ENCODE measurements around the gene APOD.
A peak's percentile ranks its signal among the peaks of the same experiment; 100 is the strongest.

The APOD gene

DNA sequence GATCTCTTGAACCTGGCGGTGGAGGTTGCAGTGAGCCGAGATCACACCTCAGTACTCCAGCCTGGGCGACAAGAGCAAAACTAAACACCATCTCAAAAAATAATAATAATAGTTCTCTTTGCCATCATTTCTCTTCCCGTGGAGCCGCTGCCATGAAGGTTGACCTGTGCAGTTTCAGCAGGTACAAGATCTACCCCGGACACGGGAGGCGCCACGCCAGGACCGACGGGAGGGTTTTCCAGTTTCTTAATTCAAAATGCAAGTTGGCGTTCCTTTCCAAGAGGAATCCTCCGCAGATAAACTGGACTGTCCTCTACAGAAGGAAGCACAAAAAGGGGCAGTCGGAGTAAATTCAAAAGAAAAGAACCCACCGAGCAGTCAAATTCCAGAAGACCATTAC lies 29.3 kb downstream of the APOD start:
- no peak overlapping the region for H3K4me3 ChIP-seq (ENCODE audit: low read length in 2 of 2)
- no peak overlapping the region for H2AFZ ChIP-seq (ENCODE audit: low read length)
- H3K79me1 ChIP-seq (ENCODE audit: low read depth, low read length) = no peaks in the 10 kb centered on the region
- H2BK120ac ChIP-seq (ENCODE audit: low read depth, low read length) = no peak overlapping the region
- no peak for DNase-seq (ENCODE audit: low spot score)
- no peak overlapping the region for H2AK5ac ChIP-seq (ENCODE audit: low read depth, low read length)
- no CpG with 5 or more reads among the region's 15 CpGs for WGBS, 2 donors (ENCODE audit: extremely low coverage in 2 of 2, insufficient read length in 2 of 2, insufficient replicate concordance in 1 of 2)
- no peak overlapping the region for H3K23ac ChIP-seq (ENCODE audit: low read depth, low read length, poor library complexity)
- H3K9me3 ChIP-seq (replicated peaks in 1 of 2; ENCODE audit: control insufficient read depth in 2 of 2, insufficient read depth in 1 of 2, low read depth in 1 of 2, low read length in 2 of 2) = no peaks in the 10 kb centered on the region
- no peak overlapping the region for H4K91ac ChIP-seq (ENCODE audit: low read depth, low read length, poor library complexity)
- H3K4ac ChIP-seq (ENCODE audit: low read length) = no peak overlapping the region
- H3K18ac ChIP-seq (ENCODE audit: low read length) = no peak overlapping the region
- no peak overlapping the region for H3K9ac ChIP-seq (ENCODE audit: low read depth, low read length, poor library complexity)
- H3K4me1 ChIP-seq (ENCODE audit: control insufficient read depth in 2 of 2, insufficient read depth in 1 of 2, low read depth in 1 of 2, low read length in 2 of 2) = no peaks in the 10 kb centered on the region
- no peak overlapping the region for H3K27ac ChIP-seq (replicated peaks; ENCODE audit: low read length)
- no peak overlapping the region for H3K14ac ChIP-seq (ENCODE audit: low read length)
- no peak overlapping the region for H3K4me2 ChIP-seq (ENCODE audit: insufficient read depth, low read length, poor library complexity, severe bottlenecking)
- no peak overlapping the region for H2BK5ac ChIP-seq (ENCODE audit: low read length)
- H4K8ac ChIP-seq (ENCODE audit: low read depth, low read length) = no peak overlapping the region
- H2BK15ac ChIP-seq (ENCODE audit: low read length) = no peak overlapping the region
- H2BK12ac ChIP-seq (ENCODE audit: low read length) = no peak overlapping the region
- no peaks in the 10 kb centered on the region for H3K36me3 ChIP-seq (replicated peaks in 1 of 2; ENCODE audit: control insufficient read depth in 2 of 2, insufficient read depth in 2 of 2, low read length in 2 of 2)
- H3K27me3 ChIP-seq (ENCODE audit: control insufficient read depth in 3 of 3, insufficient read depth in 3 of 3, low read depth in 1 of 3, low read length in 3 of 3) = peaks cover 0 to 3% (median 0%) of the 10 kb centered on the region in 3 experiments

DNA sequence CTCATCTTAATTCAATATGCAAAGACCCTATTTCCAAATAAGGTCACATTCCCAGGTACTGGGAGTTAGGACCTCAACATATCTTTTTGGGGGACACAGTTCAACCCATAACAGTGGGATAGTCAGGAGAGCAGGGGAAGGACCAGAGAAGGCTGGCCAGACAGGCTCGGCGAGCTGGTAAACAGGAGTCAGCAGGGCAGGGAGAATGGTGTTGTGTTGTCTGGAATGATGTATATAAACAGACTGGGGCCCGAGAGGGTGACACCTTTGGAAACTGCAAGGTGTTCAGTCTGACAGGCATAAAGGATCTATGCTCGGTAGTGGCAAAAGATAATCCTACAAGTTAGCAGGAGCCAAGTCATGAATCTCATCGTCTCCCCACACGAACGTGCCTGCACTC lies 30.5 kb downstream of the APOD start:
- H3K23ac ChIP-seq (ENCODE audit: low read depth, low read length, poor library complexity) = no peak overlapping the region
- H3K18ac ChIP-seq (ENCODE audit: low read length) = no peak overlapping the region
- no peak overlapping the region for H2BK5ac ChIP-seq (ENCODE audit: low read length)
- H3K4me2 ChIP-seq (ENCODE audit: insufficient read depth, low read length, poor library complexity, severe bottlenecking) = no peak overlapping the region
- peaks cover 0 to under 1% of the 10 kb centered on the region in 2 donors for H3K4me1 ChIP-seq (ENCODE audit: control insufficient read depth in 2 of 2, insufficient read depth in 1 of 2, low read depth in 1 of 2, low read length in 2 of 2)
- H3K27me3 ChIP-seq (ENCODE audit: control insufficient read depth in 3 of 3, insufficient read depth in 3 of 3, low read depth in 1 of 3, low read length in 3 of 3) = peaks cover 0 to 3% (median 0%) of the 10 kb centered on the region in 3 experiments
- H4K8ac ChIP-seq (ENCODE audit: low read depth, low read length) = no peak overlapping the region
- H3K27ac ChIP-seq (replicated peaks; ENCODE audit: low read length) = no peak overlapping the region
- no CpG with 5 or more reads among the region's 7 CpGs for WGBS, 2 donors (ENCODE audit: extremely low coverage in 2 of 2, insufficient read length in 2 of 2, insufficient replicate concordance in 1 of 2)
- H2AFZ ChIP-seq (ENCODE audit: low read length) = no peak overlapping the region
- no peak overlapping the region for H3K4me3 ChIP-seq (ENCODE audit: low read length in 2 of 2)
- no peak overlapping the region for H3K14ac ChIP-seq (ENCODE audit: low read length)
- DNase-seq (ENCODE audit: low spot score) = no peak
- H3K9ac ChIP-seq (ENCODE audit: low read depth, low read length, poor library complexity) = no peak overlapping the region
- no peak overlapping the region for H2BK12ac ChIP-seq (ENCODE audit: low read length)
- no peak overlapping the region for H4K91ac ChIP-seq (ENCODE audit: low read depth, low read length, poor library complexity)
- no peaks in the 10 kb centered on the region for H3K9me3 ChIP-seq (replicated peaks in 1 of 2; ENCODE audit: control insufficient read depth in 2 of 2, insufficient read depth in 1 of 2, low read depth in 1 of 2, low read length in 2 of 2)
- H3K36me3 ChIP-seq (replicated peaks in 1 of 2; ENCODE audit: control insufficient read depth in 2 of 2, insufficient read depth in 2 of 2, low read length in 2 of 2) = no peaks in the 10 kb centered on the region
- H2BK120ac ChIP-seq (ENCODE audit: low read depth, low read length) = no peak overlapping the region
- no peak overlapping the region for H3K4ac ChIP-seq (ENCODE audit: low read length)
- H2BK15ac ChIP-seq (ENCODE audit: low read length) = no peak overlapping the region
- H3K79me1 ChIP-seq (ENCODE audit: low read depth, low read length) = no peaks in the 10 kb centered on the region
- no peak overlapping the region for H2AK5ac ChIP-seq (ENCODE audit: low read depth, low read length)

DNA sequence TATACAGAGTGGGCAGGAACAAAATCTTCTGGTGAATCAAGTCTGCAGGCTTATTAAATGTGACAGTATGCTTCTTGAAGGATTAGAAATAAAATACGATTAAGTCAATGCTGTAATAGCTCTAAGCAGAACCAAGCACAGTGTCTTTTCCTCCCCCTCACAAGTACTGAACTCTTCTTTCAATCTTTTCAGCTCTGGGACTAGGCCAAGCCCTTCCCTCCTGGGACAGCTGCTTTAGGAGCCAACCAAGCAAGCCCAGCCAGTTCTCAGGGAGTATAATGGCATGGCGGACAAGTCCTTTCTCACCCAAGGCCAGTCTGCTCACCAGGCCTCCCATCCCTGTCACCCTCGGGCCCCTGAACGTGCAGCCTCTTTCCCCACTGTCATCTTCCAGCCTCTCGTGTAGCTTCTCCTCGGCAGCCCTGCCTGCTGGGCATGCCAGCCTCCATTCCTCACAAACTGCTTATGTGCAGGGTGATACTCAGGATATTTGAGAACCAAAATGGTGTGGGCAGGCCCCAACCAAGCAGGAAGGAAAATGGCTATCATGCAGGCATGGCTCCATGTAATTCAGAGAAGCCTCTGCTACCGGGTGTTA lies 32.3 kb downstream of the APOD start:
- H3K18ac ChIP-seq (ENCODE audit: low read length) = no peak overlapping the region
- H4K91ac ChIP-seq (ENCODE audit: low read depth, low read length, poor library complexity) = no peak overlapping the region
- no peak overlapping the region for H2BK15ac ChIP-seq (ENCODE audit: low read length)
- H3K9me3 ChIP-seq (replicated peaks in 1 of 2; ENCODE audit: control insufficient read depth in 2 of 2, insufficient read depth in 1 of 2, low read depth in 1 of 2, low read length in 2 of 2) = no peaks in the 10 kb centered on the region
- no peak overlapping the region for H3K9ac ChIP-seq (ENCODE audit: low read depth, low read length, poor library complexity)
- H2BK5ac ChIP-seq (ENCODE audit: low read length) = no peak overlapping the region
- H3K23ac ChIP-seq (ENCODE audit: low read depth, low read length, poor library complexity) = no peak overlapping the region
- no CpG with 5 or more reads among the region's 7 CpGs for WGBS, 2 donors (ENCODE audit: extremely low coverage in 2 of 2, insufficient read length in 2 of 2, insufficient replicate concordance in 1 of 2)
- H2AFZ ChIP-seq (ENCODE audit: low read length) = peak overlapping the region; percentile 28
- H3K14ac ChIP-seq (ENCODE audit: low read length) = no peak overlapping the region
- no peak overlapping the region for H3K4me3 ChIP-seq (ENCODE audit: low read length in 2 of 2)
- no peaks in the 10 kb centered on the region for H3K79me1 ChIP-seq (ENCODE audit: low read depth, low read length)
- H3K4me2 ChIP-seq (ENCODE audit: insufficient read depth, low read length, poor library complexity, severe bottlenecking) = no peak overlapping the region
- no peak overlapping the region for H2BK120ac ChIP-seq (ENCODE audit: low read depth, low read length)
- H3K27me3 ChIP-seq (ENCODE audit: control insufficient read depth in 3 of 3, insufficient read depth in 3 of 3, low read depth in 1 of 3, low read length in 3 of 3) = peaks cover 0 to 10% (median 0%) of the 10 kb centered on the region in 3 experiments
- no peaks in the 10 kb centered on the region for H3K36me3 ChIP-seq (replicated peaks in 1 of 2; ENCODE audit: control insufficient read depth in 2 of 2, insufficient read depth in 2 of 2, low read length in 2 of 2)
- H3K27ac ChIP-seq (replicated peaks; ENCODE audit: low read length) = no peak overlapping the region
- no peak overlapping the region for H2AK5ac ChIP-seq (ENCODE audit: low read depth, low read length)
- no peak overlapping the region for H4K8ac ChIP-seq (ENCODE audit: low read depth, low read length)
- no peak overlapping the region for H3K4ac ChIP-seq (ENCODE audit: low read length)
- H3K4me1 ChIP-seq (ENCODE audit: control insufficient read depth in 2 of 2, insufficient read depth in 1 of 2, low read depth in 1 of 2, low read length in 2 of 2) = peaks cover 0 to 7% of the 10 kb centered on the region in 2 donors
- no peak overlapping the region for H2BK12ac ChIP-seq (ENCODE audit: low read length)
- DNase-seq (ENCODE audit: low spot score) = no peak

DNA sequence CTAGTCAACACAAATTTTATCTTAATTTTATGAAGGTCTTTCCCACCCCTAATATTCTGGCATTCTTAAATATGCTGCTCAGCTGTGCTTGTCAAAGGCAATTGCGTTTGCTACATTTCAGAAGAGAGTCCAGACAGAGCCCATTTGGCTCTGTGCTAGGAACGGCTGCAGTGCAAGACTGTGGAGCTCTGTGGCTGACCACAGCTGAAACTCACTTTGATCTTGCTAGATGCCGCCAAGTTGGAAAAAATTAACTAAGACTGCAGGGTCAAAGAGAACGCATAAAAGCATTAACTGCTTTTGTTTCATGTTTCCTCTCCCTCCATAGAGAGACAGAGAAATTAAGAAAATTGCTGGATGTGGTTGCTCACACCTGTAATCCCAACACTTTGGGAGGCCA lies 33.0 kb downstream of the APOD start:
- H2BK15ac ChIP-seq (ENCODE audit: low read length) = no peak overlapping the region
- no peak overlapping the region for H3K27ac ChIP-seq (replicated peaks; ENCODE audit: low read length)
- peaks cover 2 to 7% of the 10 kb centered on the region in 2 donors for H3K4me1 ChIP-seq (ENCODE audit: control insufficient read depth in 2 of 2, insufficient read depth in 1 of 2, low read depth in 1 of 2, low read length in 2 of 2)
- peaks cover 0 to 16% (median 0%) of the 10 kb centered on the region in 3 experiments for H3K27me3 ChIP-seq (ENCODE audit: control insufficient read depth in 3 of 3, insufficient read depth in 3 of 3, low read depth in 1 of 3, low read length in 3 of 3)
- no peaks in the 10 kb centered on the region for H3K9me3 ChIP-seq (replicated peaks in 1 of 2; ENCODE audit: control insufficient read depth in 2 of 2, insufficient read depth in 1 of 2, low read depth in 1 of 2, low read length in 2 of 2)
- H3K9ac ChIP-seq (ENCODE audit: low read depth, low read length, poor library complexity) = no peak overlapping the region
- H2BK5ac ChIP-seq (ENCODE audit: low read length) = no peak overlapping the region
- no peak overlapping the region for H2BK120ac ChIP-seq (ENCODE audit: low read depth, low read length)
- H2AK5ac ChIP-seq (ENCODE audit: low read depth, low read length) = no peak overlapping the region
- no peak overlapping the region for H3K4ac ChIP-seq (ENCODE audit: low read length)
- no peak for DNase-seq (ENCODE audit: low spot score)
- no peaks in the 10 kb centered on the region for H3K79me1 ChIP-seq (ENCODE audit: low read depth, low read length)
- H4K8ac ChIP-seq (ENCODE audit: low read depth, low read length) = no peak overlapping the region
- no peaks in the 10 kb centered on the region for H3K36me3 ChIP-seq (replicated peaks in 1 of 2; ENCODE audit: control insufficient read depth in 2 of 2, insufficient read depth in 2 of 2, low read length in 2 of 2)
- no peak overlapping the region for H4K91ac ChIP-seq (ENCODE audit: low read depth, low read length, poor library complexity)
- H2AFZ ChIP-seq (ENCODE audit: low read length) = no peak overlapping the region
- no peak overlapping the region for H3K18ac ChIP-seq (ENCODE audit: low read length)
- H3K14ac ChIP-seq (ENCODE audit: low read length) = no peak overlapping the region
- H3K4me3 ChIP-seq (ENCODE audit: low read length in 2 of 2) = no peak overlapping the region
- no peak overlapping the region for H3K4me2 ChIP-seq (ENCODE audit: insufficient read depth, low read length, poor library complexity, severe bottlenecking)
- H3K23ac ChIP-seq (ENCODE audit: low read depth, low read length, poor library complexity) = no peak overlapping the region
- no CpG with 5 or more reads among the region's 4 CpGs for WGBS, 2 donors (ENCODE audit: extremely low coverage in 2 of 2, insufficient read length in 2 of 2, insufficient replicate concordance in 1 of 2)
- H2BK12ac ChIP-seq (ENCODE audit: low read length) = no peak overlapping the region

Measured in neuronal stem cell (in vitro differentiated cells).